KBM-7 (cell line): ENCODE measurements around the gene RASSF8.

Source experiments
- DNase-seq: peaks from one replicate; pipeline ENCODE4 v3.0.0-alpha.2; 2015
- in situ Hi-C: fragments of 300-500 bp; cut with MboI; formaldehyde crosslinking; loops from 2 replicates; pipeline ENCODE4 v1.14.3; 2020; ENCODE audit warnings: low sequenced_read_pairs, low pct_unique_long_range_greater_than_20kb, mixed read lengths

RASSF8 gene

GRCh38 chr12:26080911-26081310 is 122.4 kb downstream of the RASSF8 start:
- DNase-seq = peak; percentile 43
- in situ Hi-C loops = no loop called here

GRCh38 chr12:26086936-26087335 is 128.5 kb downstream of the RASSF8 start:
- in situ Hi-C loops = no loop called here
- DNase-seq = no peak

- peak; percentile 32 for DNase-seq
- in situ Hi-C loops = no loop called here
Observed at GRCh38 chr12:26088998-26089397, 130.5 kb downstream of the RASSF8 start.

GRCh38 chr12:26090836-26091510 is 132.5 kb downstream of the RASSF8 start:
- DNase-seq = no peak
- in situ Hi-C loops = no loop called here

GRCh38 chr12:26091822-26092221 is 133.3 kb downstream of the RASSF8 start:
- in situ Hi-C loops = no loop called here
- no peak for DNase-seq

- in situ Hi-C loops = no loop called here
Observed at GRCh38 chr12:26092346-26093105, 134.0 kb downstream of the RASSF8 start.

GRCh38 chr12:26095186-26095585 is 136.7 kb downstream of the RASSF8 start:
- no peak for DNase-seq
- in situ Hi-C loops = no loop called here

More at GRCh38 chr12:26092346-26093105, 134.0 kb downstream of the RASSF8 start:
- no peak for DNase-seq

GRCh38 chr12:26096036-26096435 is 137.6 kb downstream of the RASSF8 start:
- in situ Hi-C loops = no loop called here

GRCh38 chr12:26097046-26097878 is 138.8 kb downstream of the RASSF8 start:
- in situ Hi-C loops = no loop called here
- DNase-seq = peak; percentile 65

More at GRCh38 chr12:26096036-26096435, 137.6 kb downstream of the RASSF8 start:
- no peak for DNase-seq

- no peak for DNase-seq
- in situ Hi-C loops = loop anchor here (25.0 kb wide), 1 partner anchor 511 kb away; no protein-coding TSS in a partner anchor
Observed at GRCh38 chr12:26100666-26101349, 142.3 kb downstream of the RASSF8 start.

GRCh38 chr12:26101350-26101734 is 142.9 kb downstream of the RASSF8 start:
- DNase-seq = no peak
- in situ Hi-C loops = loop anchor here (25.0 kb wide), 1 partner anchor 511 kb away; no protein-coding TSS in a partner anchor

GRCh38 chr12:26101763-26102162 is 143.3 kb downstream of the RASSF8 start:
- no peak for DNase-seq
- in situ Hi-C loops = loop anchor here (25.0 kb wide), 1 partner anchor 511 kb away; no protein-coding TSS in a partner anchor

- in situ Hi-C loops = loop anchor here (25.0 kb wide), 1 partner anchor 509 kb away; no protein-coding TSS in a partner anchor
- no peak for DNase-seq
Observed at GRCh38 chr12:26102953-26103352, 144.5 kb downstream of the RASSF8 start.

GRCh38 chr12:26106347-26106746 is 147.9 kb downstream of the RASSF8 start:
- in situ Hi-C loops = loop anchor here (25.0 kb wide), 1 partner anchor 506 kb away; no protein-coding TSS in a partner anchor
- DNase-seq = no peak

- in situ Hi-C loops = loop anchor here (25.0 kb wide), 1 partner anchor 503 kb away; no protein-coding TSS in a partner anchor
- DNase-seq = no peak
Observed at GRCh38 chr12:26108915-26109314, 150.4 kb downstream of the RASSF8 start.

- in situ Hi-C loops = loop anchor here (25.0 kb wide), 1 partner anchor 503 kb away; no protein-coding TSS in a partner anchor
- DNase-seq = no peak
Observed at GRCh38 chr12:26109343-26109881, 150.9 kb downstream of the RASSF8 start.

- in situ Hi-C loops = loop anchor here (25.0 kb wide), 1 partner anchor 500 kb away; no protein-coding TSS in a partner anchor
Observed at GRCh38 chr12:26112232-26112631, 153.8 kb downstream of the RASSF8 start.

GRCh38 chr12:26112703-26113147 is 154.2 kb downstream of the RASSF8 start:
- in situ Hi-C loops = loop anchor here (25.0 kb wide), 1 partner anchor 500 kb away; no protein-coding TSS in a partner anchor
- no peak for DNase-seq

More at GRCh38 chr12:26112232-26112631, 153.8 kb downstream of the RASSF8 start:
- DNase-seq = no peak
